ENCODE data around the gene RICTOR. TPM values are rescaled to one million over a fixed set of nuclear protein-coding genes. Genes with fewer than 3 reads are reported as not detected.
A peak's percentile ranks its signal among the peaks of the same experiment; 100 is the strongest.

RICTOR gene
- total and polyA plus RNA-seq, 2 of the 4 experiments (the other 2 are of a cell fraction), result 4.1 to 35.7 TPM

DNA sequence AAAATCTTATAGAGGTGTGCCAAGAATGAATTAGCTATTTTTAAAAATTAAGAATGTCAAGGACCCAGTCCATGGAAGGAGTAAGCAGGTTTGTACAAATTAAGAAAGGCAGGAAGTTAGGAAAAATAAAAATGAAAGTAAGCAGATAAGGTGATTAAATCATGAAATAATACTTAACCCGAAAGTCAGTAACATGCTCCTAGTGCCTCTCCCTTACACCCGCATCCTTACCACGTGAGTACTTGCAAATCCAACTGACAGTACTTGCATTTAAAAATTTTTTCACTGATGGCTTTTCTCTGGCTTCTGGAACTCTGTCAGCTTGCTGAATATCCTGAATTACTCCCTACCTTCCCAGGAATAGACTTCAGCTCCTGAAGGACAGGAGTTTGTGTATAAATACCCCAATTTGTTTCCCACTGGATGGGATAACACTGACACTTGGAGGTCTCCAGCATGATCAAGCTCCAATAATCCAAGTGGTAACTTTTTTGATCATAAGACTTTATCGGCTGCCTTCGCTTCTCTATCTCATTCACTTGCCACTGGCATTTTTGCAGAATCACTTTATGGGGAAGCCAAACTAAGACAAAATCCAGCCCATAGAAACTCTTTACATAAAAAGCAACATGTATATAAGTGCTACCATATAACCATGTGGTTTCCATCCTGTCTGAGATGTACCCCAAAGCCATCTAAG lies 41.6 kb upstream of the RICTOR start:
- H2AK5ac ChIP-seq (ENCODE audit: low read depth, low read length), result no peak overlapping the region
- no peak overlapping the region for H3K23ac ChIP-seq (ENCODE audit: low read depth, low read length)
- H3K4ac ChIP-seq (ENCODE audit: low read depth, low read length), result no peak overlapping the region; the same call in 1 of the 2 replicates
- dilution Hi-C loops (cut with HindIII; ENCODE audit: low sequenced_read_pairs, unreplicated experiment) (no loop called here), in situ Hi-C loops (cut with MboI; ENCODE audit: low sequenced_read_pairs) (no loop called here), intact Hi-C loops (cut with micrococcal nuclease) (no loop called here)
- POLR2A ChIA-PET (ENCODE audit: unreplicated experiment), result no interaction called here
- H2BK20ac ChIP-seq (ENCODE audit: low read depth, low read length), result no peak overlapping the region
- TF ChIP-seq MXI1 (IDR thresholded peaks at IDR 0.05; ENCODE audit: borderline replicate concordance, low read depth, low read length) (no peak), RFX5 (IDR thresholded peaks at IDR 0.05; ENCODE audit: low read depth, low read length) (no peak), RCOR1 (IDR thresholded peaks at IDR 0.05; ENCODE audit: insufficient replicate concordance, low read length) (no peak), RAD21 (IDR thresholded peaks at IDR 0.05; ENCODE audit: low read length) (no peak), POLR2A (IDR thresholded peaks at IDR 0.05; ENCODE audit: low read depth, low read length) (no peak), MAZ (IDR thresholded peaks at IDR 0.05; ENCODE audit: borderline replicate concordance, low read depth, low read length) (no peak), SMC3 (IDR thresholded peaks at IDR 0.05; ENCODE audit: low read depth, low read length) (no peak), CEBPB (IDR thresholded peaks at IDR 0.05; ENCODE audit: low read depth, low read length) (no peak), MAFK (IDR thresholded peaks at IDR 0.05; ENCODE audit: low read depth, low read length) (no peak), FOS (IDR thresholded peaks at IDR 0.05; ENCODE audit: low read depth, low read length) (no peak), CHD1 (IDR thresholded peaks at IDR 0.05; ENCODE audit: low read depth, low read length) (no peak), BHLHE40 (IDR thresholded peaks at IDR 0.05; ENCODE audit: low read depth, low read length) (no peak)
- TF ChIP-seq, protein P1, sequence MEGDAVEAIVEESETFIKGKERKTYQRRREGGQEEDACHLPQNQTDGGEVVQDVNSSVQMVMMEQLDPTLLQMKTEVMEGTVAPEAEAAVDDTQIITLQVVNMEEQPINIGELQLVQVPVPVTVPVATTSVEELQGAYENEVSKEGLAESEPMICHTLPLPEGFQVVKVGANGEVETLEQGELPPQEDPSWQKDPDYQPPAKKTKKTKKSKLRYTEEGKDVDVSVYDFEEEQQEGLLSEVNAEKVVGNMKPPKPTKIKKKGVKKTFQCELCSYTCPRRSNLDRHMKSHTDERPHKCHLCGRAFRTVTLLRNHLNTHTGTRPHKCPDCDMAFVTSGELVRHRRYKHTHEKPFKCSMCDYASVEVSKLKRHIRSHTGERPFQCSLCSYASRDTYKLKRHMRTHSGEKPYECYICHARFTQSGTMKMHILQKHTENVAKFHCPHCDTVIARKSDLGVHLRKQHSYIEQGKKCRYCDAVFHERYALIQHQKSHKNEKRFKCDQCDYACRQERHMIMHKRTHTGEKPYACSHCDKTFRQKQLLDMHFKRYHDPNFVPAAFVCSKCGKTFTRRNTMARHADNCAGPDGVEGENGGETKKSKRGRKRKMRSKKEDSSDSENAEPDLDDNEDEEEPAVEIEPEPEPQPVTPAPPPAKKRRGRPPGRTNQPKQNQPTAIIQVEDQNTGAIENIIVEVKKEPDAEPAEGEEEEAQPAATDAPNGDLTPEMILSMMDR (conservative IDR thresholded peaks at IDR 0.05; ENCODE audit: low read depth, low read length), result no peak
- TF ChIP-seq, protein P2, sequence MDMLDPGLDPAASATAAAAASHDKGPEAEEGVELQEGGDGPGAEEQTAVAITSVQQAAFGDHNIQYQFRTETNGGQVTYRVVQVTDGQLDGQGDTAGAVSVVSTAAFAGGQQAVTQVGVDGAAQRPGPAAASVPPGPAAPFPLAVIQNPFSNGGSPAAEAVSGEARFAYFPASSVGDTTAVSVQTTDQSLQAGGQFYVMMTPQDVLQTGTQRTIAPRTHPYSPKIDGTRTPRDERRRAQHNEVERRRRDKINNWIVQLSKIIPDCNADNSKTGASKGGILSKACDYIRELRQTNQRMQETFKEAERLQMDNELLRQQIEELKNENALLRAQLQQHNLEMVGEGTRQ (IDR thresholded peaks at IDR 0.05; ENCODE audit: low read depth, low read length), result no peak
- TF ChIP-seq, protein P3, sequence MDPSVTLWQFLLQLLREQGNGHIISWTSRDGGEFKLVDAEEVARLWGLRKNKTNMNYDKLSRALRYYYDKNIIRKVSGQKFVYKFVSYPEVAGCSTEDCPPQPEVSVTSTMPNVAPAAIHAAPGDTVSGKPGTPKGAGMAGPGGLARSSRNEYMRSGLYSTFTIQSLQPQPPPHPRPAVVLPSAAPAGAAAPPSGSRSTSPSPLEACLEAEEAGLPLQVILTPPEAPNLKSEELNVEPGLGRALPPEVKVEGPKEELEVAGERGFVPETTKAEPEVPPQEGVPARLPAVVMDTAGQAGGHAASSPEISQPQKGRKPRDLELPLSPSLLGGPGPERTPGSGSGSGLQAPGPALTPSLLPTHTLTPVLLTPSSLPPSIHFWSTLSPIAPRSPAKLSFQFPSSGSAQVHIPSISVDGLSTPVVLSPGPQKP (IDR thresholded peaks at IDR 0.05; ENCODE audit: borderline replicate concordance, low read depth, low read length), result no peak
- no peak overlapping the region for H3K4me3 ChIP-seq (ENCODE audit: insufficient read depth, low read depth, low read length)
- CTCF ChIA-PET, result interaction anchor here (0.7 kb wide), 1 partner anchor 39 kb away, joined by 3 read pairs; no protein-coding TSS in a partner anchor
- no peak overlapping the region for H4K91ac ChIP-seq (ENCODE audit: insufficient read depth, low read depth, low read length)
- DNase-seq (no peak), ATAC-seq (ENCODE audit: low read depth) (no peak)
- H3K4me1 ChIP-seq (ENCODE audit: control insufficient read depth, insufficient read depth, low read length), result peaks cover 3% of the 10 kb centered on the region; the same call in 1 of the 2 replicates
- no peak overlapping the region for H2AFZ ChIP-seq (replicated peaks; ENCODE audit: low read length, poor library complexity)
- no CpG with 5 or more reads among the region's 5 CpGs for WGBS, 2 experiments (ENCODE audit: extremely low coverage in 2 of 2, insufficient read length in 1 of 2)
- peak overlapping the region; percentile 5 for H3K14ac ChIP-seq (replicated peaks; ENCODE audit: low read depth, low read length)
- H2BK120ac ChIP-seq (ENCODE audit: low read depth, low read length), result peak overlapping the region; percentile 3; the same call in 1 of the 2 replicates
- no peaks in the 10 kb centered on the region for H3K9me1 ChIP-seq (ENCODE audit: insufficient read depth, low read length)
- H4K5ac ChIP-seq (ENCODE audit: low read depth, low read length), result peak overlapping the region; percentile 36; the same call in 1 of the 2 replicates
- no peaks in the 10 kb centered on the region for H3K9me3 ChIP-seq (ENCODE audit: control insufficient read depth, insufficient read depth, low read length)
- no peaks in the 10 kb centered on the region for H3K79me1 ChIP-seq (ENCODE audit: low read depth in 1 of 2, low read length in 2 of 2)
- H3K27ac ChIP-seq (ENCODE audit: insufficient read depth, low read length), result no peak overlapping the region
- H3K18ac ChIP-seq (ENCODE audit: low read depth, low read length), result peak overlapping the region; percentile 59; the same call in 1 of the 2 replicates
- peak overlapping the region; percentile 33; the same call in 1 of the 2 replicates for H3K4me2 ChIP-seq (ENCODE audit: low read depth, low read length)
- no TSS peak for BruUV-seq (replicated peaks)
- no peak overlapping the region for H2AK9ac ChIP-seq (replicated peaks; ENCODE audit: low read depth, low read length, poor library complexity)
- no peak overlapping the region for H3K9ac ChIP-seq (ENCODE audit: low read depth, low read length)
- no peaks in the 10 kb centered on the region for H4K20me1 ChIP-seq (ENCODE audit: insufficient read depth, low read length)
- H4K8ac ChIP-seq (ENCODE audit: low read depth in 2 of 2, low read length in 2 of 2), result no peak overlapping the region; a peak in 2 of 4 replicates
- peak overlapping the region; percentile 34; the same call in 1 of the 3 replicates for H2BK15ac ChIP-seq (ENCODE audit: low read depth, low read length)
- no peak overlapping the region for H2BK5ac ChIP-seq (ENCODE audit: low read depth, low read length, poor library complexity, severe bottlenecking)
- no peaks in the 10 kb centered on the region for H3K27me3 ChIP-seq (ENCODE audit: control insufficient read depth, insufficient read depth, low read length)
- no peaks in the 10 kb centered on the region for H3K36me3 ChIP-seq (ENCODE audit: control insufficient read depth, insufficient read depth, low read length)
- H3K56ac ChIP-seq (ENCODE audit: extremely low read depth, insufficient read depth, low read length), result no peak overlapping the region
